Raji (cell line): ENCODE measurements around the gene GNAT3.

Source experiments
- POLR2A ChIP-seq: IDR thresholded peaks from 2 replicates; pipeline ENCODE4 v1.6.1; 2011; ENCODE audit warnings: low read depth, low read length, control low read depth; ENCODE audit not compliant: insufficient read depth

Gene GNAT3

DNA sequence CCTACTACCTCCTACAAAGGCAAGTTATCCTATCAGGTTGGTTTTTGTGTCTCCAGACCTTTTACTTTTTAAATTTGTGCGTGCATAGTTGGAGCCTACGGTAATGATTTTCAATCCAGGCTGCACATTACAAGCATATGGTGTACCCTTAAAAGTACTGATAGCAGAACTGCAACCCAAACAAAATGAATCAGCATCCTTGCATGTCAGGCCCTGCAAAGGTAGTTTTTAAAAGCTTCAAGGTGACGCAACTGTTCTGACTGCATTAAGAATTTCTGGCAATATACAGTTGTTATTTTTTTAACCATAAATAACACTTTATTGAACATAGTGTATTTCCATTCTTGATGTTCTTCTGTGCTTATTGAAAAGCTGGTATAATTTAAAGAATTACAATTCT lies 28.9 kb downstream of the GNAT3 start:
- no peak for TF ChIP-seq POLR2A

DNA sequence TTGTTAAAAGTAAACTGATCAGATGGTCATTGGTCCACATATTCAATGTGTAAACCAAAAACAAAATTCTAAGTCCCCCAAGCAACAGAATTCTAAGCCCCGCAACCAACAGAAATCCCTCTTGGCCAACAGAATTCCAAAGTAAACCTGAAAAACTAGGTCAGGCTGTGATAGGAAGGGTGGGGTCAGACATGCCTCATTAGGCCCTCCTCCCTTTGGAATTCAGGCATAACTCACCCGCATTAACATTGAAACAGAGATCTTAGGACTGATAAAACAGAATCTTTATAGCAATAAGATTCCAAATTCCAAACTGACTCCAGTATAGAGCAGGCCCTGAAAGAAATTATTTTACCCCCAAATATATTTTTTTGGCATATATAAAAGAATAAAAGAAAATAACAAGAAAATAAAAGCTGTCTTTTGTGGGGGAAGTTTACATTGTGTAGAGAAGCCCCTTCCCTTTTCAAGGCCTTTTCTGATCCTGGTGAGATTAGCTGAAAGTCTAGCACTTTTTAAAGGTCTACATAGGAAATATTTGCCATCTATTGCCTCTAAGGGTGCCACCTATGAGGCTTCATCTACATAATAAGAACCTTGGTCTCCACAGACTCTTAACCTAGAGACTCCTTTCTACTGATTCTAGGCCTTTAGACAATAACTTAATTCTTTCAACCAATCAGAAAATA lies 30.5 kb downstream of the GNAT3 start:
- TF ChIP-seq POLR2A: no peak

DNA sequence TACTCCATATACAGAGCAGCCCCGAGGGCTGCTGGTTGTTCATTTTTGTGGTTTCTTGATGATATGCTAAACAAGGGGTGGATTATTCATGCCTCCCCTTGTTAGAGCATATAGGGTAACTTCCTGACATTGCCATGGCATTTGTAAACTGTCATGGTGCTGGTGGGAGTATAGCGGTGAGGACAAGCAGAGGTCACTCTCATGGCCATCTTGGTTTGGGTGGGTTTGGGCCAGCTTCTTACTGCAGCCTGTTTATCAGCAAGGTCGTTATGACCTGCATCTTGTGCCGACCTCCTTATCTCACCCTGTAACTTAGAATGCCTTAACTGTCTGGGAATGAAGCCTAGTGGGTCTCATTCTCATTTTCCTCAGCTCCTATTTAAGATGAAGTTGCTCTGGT lies 31.3 kb downstream of the GNAT3 start:
- no peak for TF ChIP-seq POLR2A

DNA sequence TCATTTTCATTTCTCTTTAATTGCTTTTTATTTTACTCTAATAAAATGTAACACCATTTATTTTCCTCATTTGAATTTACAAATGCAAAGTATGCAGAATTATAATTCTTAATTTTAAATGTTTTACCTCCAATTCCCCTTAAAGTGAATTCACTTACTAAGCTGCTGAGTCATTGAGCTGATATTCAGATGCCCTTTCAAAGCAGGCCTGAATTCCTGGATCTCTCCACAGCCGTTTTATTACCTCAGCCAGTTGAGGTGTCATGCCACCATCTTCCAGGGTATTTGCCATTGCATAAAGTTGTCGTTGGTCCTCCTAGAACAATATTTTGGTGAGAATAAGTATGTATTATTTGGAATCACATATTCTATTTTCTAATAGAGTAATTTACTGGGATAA lies 33.2 kb downstream of the GNAT3 start:
- TF ChIP-seq POLR2A: no peak

DNA sequence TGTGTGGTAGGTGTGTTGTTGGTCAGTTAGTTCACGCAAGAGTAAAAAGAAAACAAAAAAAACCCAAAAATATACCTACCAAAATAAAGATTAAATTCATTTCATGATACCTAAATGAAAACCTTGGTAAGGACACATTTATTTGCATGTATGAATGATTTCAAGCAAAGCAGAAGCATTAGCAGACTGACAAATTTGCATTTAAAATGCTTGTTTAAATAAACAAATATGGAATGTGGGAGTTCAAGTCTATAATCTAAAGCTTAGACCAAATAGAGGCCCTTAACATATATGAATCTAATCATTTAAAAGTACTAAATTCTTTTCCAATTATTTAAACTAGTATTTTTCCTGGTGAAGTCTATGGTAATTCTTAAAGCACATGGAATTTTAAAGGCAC lies 35.8 kb downstream of the GNAT3 start:
- no peak for TF ChIP-seq POLR2A

DNA sequence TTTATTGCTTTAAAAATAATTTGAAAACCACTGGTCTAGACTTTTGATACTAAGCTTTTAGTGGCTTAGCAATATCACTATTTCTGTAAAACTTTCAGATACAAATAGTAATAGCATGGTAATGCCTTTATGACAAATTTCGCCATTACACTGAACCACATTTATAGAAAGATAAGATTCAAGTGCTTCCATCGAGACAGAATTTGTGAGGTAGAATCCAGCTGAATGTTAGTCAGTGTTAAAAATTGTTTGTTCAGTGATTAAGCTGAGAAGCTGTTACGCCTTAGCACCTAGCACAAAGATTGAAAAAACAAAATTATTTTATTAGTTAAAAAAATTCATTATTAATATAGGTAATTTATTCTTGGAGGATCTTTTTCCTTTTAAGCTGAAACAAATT lies 36.5 kb downstream of the GNAT3 start:
- no peak for TF ChIP-seq POLR2A

DNA sequence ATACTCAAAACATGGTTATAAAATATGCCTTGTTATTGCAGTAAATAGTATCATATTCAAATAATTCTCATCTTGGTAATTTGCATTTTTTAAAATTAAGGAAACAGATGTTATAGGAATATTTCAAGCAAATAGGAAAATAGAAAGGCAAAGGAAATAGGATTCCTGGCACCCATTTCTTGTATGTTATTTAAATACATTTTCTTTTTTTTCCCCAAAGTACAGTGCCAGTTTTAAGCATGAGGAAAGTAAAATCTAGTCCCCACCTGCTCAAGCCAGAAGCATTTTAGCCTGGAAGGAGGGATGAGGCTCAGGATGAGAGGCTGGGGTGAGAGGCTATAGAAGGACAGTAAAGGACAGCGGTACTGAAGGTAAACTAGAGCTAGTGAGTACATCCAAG lies 38.1 kb downstream of the GNAT3 start:
- TF ChIP-seq POLR2A: no peak

DNA sequence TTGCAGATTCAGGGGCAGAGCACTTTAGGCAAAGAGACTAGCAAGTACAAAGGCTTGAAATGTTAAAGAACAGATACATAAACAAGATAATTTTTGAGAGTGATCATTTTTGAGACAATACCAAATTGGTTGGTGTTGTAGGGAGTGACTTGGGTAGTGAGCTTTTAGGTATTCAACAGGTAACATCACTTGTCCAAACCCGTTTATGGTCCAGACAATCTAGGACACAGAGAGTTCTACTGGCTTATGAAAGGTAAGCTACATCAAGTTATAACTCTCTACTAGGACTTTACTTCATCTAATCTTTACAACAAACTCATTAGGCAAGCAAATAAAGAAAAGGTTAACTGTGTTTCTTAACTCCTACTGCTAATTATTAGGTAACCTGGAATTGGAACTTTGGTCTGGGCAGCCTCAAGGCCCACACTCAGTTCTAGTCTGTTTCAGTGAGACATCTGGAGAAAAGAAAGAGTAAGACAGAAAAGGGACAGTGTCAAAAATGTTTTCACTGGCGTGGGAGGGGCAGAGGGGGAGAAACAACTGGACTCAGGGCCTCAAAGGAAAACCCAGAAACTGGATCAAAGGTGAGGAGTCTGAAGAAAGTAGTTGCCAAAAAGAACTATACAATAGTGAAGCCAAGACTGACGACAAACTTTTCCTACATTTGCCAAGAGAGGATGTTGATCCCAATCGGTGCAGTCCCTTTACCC lies 39.2 kb downstream of the GNAT3 start:
- TF ChIP-seq POLR2A: no peak

DNA sequence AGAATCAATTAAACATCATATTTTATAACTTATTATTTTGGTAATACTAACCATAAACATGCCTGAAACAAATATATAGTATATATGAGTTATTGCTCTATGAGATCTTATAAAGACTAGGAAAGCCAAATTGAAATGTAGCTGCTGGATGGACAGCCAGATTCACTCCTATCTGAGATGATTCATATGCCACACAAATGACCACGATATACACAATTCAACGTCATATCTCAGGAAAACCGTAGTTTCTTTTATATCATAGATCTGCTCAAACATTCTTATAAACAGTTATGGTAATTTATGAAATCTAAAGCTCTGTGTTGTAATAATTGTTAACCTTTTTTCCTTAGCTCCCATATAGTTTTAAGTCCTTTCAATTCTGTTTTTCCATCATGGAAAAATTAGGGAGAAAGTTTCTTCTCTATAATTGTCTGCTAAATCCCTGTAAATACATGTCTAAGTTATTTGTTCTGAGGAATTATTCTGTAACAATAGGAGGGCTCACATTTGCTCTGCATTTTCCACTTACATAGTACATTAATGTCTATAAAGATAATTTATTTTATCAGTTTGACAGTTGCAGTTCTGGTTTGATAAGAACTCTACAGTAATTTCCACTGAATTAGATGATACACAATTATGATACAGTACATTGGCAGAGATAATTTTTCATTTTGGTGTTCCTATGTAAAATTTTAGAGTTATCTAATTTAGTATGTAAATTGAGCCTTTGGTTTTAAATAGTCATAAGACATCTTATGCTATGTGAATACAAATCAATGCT lies 42.7 kb downstream of the GNAT3 start:
- no peak for TF ChIP-seq POLR2A

DNA sequence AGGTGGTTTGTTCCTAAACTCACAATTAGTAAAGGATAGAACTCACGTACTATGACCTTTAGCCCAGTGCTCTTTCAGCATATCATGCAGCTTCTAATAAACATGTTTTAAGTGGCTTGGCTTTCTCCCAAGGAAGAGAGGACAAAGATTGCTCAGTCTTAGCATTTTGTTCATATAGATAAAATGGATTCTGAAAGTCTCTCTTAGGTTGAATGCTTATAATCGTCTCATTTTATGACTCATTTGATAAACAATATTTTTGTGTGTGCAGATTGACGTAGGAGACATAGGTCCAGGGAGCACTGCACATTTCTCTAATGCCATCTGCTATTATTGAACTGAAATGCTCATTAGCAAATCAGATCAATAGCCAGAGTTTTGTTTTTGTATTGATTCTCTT lies 44.8 kb downstream of the GNAT3 start:
- TF ChIP-seq POLR2A: no peak

DNA sequence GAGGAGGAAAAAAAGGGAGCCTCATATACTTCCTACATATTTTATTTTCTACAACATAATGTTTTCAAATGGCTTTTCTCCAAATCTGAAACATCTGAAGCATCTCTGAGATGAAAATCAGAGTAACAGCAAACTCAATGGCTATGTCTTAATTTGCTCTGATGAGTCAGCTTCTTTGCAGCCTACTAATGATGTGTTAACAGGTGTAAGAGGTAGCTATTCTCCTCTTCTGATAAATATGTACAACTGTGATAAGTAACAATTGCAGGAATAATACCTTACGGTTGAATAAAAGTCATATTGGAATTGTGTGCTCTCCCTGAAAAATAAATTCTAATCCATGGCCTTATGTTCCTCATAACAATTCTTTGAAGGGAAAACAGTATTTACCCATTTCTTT lies 45.2 kb downstream of the GNAT3 start:
- no peak for TF ChIP-seq POLR2A

DNA sequence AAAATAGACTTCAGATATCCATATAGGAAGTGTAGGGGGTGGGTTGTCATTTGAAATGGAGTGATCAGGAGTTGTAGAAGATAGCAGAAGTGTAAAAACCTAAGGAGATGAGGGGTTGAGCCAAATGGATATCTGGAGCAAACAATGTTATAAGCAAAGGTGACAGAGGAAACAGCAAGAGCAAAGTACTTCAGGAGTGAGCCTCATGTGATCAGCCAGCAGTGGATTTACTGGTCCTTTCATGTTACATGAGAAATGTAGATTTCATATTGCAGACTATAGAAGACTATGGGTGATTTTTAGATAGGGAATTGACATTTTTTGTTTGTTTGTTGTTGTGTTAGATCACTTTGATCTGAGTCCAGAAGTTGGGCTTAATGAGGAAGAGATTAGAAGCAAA lies 47.7 kb downstream of the GNAT3 start:
- TF ChIP-seq POLR2A: no peak

DNA sequence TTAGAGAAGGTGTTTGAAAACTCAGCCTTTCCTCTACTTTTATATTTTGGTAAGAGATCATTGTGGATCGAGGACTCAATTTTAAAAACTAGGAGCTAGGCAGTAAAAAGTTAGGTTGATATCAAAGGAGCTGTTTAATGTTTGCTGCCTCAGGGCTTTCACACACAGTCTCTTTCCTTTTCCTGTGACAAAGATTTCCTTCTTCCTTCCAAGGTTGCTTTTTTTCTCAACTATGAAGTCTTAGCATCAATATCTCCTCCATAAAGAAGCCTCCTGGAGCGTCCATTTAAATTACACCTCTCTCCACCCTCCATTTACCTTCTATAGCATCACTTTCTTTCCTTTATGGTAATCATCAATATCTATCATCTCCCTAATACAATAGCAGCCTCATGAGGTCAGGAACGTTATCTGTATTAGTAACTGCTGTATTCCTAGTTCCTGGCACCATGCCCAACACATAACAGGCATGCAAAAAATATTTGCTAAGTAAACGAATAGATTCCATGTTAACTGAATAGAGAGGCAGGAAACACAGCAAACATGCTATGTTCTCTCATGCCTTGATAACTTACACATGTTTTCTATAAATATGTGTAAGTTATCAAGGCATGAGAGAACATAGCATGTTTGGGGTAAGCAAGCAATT lies 48.5 kb downstream of the GNAT3 start:
- TF ChIP-seq POLR2A: no peak

DNA sequence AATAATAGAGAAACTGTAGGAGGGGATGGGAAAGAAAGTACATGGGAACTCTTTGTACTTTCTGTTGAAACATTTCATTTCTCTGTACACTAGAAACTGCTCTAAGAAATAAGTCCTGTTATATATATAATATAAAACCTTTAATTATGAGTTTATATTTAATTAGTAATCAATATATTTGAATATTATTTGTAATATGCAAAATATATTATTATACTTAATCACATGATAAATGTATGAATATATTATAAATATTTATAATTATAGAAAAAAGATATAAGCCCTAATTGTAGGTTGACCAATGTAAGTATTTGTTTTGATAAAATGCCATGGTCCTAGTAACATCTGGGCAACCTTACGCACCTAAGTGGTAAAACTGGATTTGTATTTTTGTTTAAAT lies 51.0 kb downstream of the GNAT3 start:
- TF ChIP-seq POLR2A: no peak

DNA sequence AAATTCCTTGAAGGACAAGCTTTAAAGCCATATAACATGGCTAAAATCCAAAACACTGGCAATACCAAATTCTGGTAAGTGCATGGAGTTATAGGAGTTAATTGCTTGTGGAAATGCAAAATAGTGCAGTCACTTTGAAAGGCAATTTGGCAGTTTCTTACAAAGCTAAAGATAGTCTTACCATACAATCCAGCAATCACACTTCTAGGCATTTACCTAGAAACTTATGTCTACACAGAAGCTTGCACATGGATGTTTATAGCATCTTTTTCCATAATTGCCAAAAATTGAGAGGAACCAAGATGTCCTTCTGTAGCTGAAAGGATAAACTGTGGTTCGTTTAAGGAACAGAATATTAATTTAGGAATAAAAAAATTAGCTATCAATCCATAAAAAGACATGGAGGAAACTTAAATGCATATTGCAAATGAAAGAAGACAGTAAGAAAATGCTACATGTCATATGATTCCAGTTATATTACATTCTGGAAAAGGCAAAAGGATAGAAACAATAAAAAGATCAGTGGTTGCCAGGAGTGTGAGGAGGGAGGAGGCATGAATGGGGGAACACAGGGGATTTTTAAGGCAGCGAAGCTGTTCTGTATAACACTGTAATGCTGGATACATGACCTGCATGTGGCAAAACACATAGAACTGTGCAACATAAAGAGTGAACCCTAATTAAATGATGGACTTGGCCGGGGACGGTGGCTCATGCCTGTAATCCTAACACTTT lies 51.9 kb downstream of the GNAT3 start:
- no peak for TF ChIP-seq POLR2A
